GM19023 (cell line): ENCODE measurements around the gene VRK1.

ENCODE experiments used
- ATAC-seq: cut with Tn5 transposase; IDR thresholded peaks from one replicate; pipeline ENCODE4 v1.9.1; 2021; ENCODE audit warnings: mild to moderate bottlenecking, moderate library complexity; ENCODE audit not compliant: unreplicated experiment

The VRK1 gene

GRCh38 chr14:96790706-96791105 is 6.5 kb upstream of the VRK1 start:
- ATAC-seq: no peak

- no peak for ATAC-seq
Measured at GRCh38 chr14:96792003-96792402, 5.2 kb upstream of the VRK1 start.

GRCh38 chr14:96792591-96792990 is 4.6 kb upstream of the VRK1 start:
- no peak for ATAC-seq

- ATAC-seq: no peak
Measured at GRCh38 chr14:96793547-96793946, 3.6 kb upstream of the VRK1 start.

DNA sequence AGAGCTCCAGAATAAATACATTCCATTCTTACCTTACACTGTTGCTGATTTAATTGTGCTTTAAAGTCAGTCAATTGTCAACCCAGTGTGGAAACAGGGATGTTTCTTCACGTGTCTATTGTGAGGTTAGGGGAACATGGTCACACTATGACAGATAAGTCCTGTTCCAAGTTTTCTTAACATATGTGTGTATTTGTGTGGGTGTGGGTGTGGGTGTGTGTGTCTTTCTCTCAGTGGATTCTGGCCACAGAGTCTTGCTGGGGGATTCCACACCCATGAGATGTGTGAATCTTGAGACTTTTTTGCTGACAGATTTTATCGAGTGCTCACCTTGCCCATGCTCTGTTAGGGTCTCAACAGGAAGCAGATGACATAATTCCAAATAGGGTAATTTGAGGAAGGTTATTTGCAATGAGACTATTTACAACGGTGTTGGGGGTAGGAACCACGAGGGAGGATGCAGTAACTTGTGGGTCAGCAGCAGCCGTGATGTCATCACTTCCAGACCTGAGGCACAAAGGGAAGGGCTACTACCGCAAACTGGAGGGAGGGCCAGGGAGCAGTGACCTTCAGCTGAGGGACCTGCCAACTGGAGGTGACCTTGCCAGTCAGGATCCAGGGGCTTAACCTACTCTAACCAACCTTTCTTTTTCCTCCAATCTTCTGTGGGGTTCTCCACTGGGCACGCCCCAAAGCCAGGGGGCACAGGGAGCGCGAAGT is 1.9 kb upstream of the VRK1 start:
- ATAC-seq: no peak

- peak; percentile 39 for ATAC-seq
Measured at GRCh38 chr14:96797582-96798349, 584 bp downstream of the VRK1 start.

DNA sequence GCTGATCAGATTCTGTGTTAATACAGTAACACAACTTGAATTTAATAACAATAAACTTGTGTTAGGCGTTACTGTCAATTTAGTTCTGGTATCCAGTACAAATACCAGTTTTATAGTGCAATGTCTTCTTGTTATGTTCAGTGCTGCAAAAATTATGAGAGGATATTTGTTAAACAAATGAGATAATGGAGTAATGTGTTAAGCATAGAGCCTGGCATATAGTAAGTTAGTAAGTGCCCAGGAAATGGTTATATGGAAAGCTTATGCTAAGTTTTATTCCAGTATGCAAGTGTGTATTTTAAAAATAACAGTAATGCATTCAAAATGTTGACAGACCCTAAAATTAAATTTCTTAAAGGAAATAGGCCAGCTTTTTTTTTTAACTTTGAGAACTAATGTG is 1.8 kb downstream of the VRK1 start:
- ATAC-seq: no peak

DNA sequence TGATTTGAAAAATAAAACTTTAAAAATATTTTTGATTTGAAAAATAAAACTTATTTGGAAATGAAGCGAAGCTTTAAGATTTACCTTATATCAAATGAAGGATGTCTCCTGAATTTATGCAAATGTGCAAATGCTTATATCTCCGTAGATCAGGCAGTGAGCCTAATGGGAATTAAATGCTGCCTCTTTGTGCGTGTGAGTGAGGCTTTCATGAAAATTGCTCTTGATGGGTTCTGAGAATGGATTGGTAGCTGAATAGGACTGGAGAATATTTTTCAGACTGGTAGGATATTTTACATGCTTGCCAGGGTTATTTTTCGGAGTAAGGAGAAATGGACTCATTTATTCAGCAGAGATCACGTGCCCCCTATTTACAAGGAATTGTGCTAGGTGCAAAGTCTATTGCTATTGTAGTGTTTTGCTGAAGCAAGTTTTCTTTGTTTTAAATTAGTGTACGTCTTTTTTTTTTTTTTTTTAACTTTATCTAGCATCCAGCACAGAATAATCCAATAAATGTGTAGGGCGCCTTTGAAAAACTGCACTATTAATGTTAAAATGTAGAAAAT is 2.4 kb downstream of the VRK1 start:
- ATAC-seq: no peak

DNA sequence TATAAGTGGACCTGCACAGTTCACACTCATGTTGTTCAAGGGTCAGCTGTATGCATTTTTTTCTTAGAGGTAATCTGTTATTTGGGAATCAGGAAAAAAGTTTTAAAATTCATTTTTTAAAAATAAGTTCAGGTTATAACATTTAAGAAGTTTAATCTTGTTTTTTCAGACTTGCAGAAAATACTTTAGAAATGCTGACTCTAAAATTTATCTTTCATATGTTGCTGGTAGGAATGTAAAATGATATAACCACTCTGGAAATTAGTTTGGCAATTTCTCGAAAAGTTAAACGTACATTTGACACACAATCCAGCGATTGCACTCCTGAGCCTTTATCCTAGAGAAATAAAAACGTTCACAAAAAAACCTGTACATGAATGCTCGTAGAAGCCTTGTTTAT is 4.7 kb downstream of the VRK1 start:
- no peak for ATAC-seq

DNA sequence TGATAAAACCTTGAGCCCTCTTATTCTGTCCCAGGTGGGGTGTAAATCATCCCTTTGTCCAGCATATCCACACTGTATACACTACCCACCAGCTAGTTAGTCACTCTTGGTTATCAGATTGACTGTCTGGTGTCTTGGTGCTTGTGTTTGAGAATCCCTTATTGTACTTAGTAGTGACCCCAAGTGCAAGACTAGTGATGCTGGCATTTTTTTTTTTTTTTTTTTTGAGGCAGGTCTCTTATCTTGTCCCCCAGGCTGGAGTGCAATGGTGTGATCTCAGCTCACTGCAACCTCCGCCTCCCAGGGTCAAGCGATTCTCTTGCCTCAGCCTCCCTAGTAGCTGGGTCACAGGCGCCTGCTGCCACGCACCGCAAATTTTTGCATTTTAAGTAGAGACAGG is 5.8 kb downstream of the VRK1 start:
- ATAC-seq: no peak

- ATAC-seq: no peak
Measured at GRCh38 chr14:96803958-96804357, 6.8 kb downstream of the VRK1 start.

GRCh38 chr14:96804895-96805294 is 7.7 kb downstream of the VRK1 start:
- no peak for ATAC-seq

DNA sequence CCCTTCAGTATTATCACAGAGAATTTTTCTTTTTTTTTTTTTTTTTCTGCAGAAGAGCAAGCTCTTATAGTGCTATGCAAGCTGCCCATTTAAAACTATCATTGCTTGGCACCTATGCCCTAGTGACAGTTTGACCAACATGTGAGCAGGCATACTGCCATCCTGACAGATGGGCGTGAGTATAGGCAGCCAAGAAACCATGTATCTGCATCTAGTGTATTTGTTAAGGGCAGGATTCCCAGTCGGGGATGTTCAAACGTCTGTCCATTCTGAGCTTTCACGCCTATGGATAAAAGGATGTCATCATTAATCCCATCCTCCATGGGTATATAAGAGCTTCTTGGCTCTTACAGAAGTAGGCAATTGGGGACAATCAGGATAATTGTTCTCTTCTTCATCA is 8.8 kb downstream of the VRK1 start:
- no peak for ATAC-seq

- no peak for ATAC-seq
Measured at GRCh38 chr14:96806836-96807235, 9.7 kb downstream of the VRK1 start.

DNA sequence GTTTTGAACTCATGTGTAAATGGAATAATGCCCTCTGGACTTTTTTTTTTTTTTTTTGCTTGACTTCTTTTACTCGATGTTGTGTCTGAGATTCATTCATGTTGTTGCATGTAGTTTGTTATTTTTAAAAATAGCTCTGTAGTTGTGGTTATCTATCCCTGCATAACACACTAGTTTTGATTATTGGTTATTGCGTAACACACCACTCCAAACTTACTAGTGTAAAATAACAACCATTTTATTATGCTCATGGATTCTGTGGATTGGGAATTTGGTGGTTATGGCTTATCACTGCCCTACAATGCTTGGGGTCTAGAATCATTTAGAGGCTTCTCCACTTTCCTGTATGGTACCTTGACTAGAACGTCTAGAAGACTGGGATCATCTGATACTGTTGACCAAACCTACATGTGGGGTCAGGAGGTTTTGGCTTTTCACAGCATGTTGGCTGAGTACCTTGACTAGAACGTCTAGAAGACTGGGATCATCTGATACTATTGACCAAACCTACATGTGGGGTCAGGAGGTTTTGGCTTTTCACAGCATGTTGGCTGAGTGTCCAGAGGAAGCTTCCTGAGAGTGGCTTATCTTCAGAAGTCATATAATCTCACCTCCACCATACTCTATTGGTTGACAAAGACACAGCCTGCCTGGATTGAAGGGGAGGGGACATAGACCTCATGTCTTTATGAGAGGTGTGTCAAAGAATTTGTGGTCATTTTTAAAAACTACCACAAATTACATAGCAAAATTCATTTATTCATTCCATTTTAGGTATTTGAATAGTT is 11.6 kb downstream of the VRK1 start:
- no peak for ATAC-seq

DNA sequence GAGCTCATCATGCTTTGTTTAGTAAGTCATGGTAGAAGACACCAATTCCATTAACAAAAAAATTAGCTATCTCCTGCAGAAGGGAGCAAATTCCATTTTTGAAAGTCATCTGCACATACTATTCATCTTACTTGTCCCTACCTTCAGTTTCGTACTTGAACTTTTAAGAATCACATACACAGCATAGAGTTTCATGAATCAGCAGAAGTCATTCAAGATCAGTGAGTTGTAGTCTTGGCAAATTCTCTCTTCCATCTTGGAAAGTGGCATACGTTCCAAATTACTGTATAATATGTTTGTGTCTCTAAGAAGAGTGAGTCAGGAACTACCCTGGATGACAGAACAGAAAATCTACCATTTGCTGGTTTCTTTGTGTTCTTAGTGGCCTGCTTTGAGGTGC is 14.1 kb downstream of the VRK1 start:
- no peak for ATAC-seq

- ATAC-seq: no peak
Measured at GRCh38 chr14:96811985-96812667, 14.9 kb downstream of the VRK1 start.

- ATAC-seq: no peak
Measured at GRCh38 chr14:96816281-96816680, 19.1 kb downstream of the VRK1 start.

DNA sequence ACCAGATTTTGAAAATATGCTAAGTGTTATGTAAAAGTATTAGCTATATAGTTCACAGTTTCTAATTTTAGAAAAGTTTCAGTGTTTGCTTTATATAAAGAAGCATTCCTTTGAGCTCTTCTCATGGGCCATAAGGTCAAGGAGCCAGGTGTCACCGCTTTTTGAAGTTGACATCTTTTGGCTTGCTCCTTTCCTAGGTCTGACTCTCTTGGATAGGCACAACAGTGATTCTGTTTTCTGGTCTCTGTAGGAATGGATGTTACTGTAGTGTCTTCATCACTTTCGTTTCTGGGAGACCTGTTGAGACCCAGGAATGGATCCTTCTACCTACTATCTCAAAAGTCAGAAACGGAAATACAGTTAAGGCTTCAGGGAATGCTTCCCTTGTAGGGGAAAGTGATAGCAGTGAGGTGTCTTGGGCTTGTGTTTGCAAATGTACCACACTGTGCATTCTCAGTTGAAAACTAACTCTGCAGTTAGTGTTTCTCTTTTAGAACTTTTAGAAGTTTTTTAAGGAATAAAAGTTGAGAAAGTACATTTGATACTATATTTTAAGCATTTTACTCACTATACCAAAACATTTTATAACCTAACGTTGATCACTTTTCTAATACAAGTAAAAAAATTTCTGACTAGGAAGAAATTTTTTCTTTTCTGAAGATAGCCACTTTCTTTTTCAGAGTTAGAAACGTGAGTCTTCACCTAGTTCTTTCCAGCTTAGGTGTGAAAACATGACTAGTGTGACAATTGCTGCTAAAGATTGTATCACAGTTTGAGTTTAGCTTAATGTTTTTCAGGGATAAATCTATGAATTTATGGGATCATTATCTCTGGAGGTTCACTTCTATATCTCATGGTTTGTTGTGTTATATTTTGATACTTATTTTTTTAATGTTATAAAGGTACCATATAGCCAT is 20.8 kb downstream of the VRK1 start:
- no peak for ATAC-seq

GRCh38 chr14:96821501-96821900 is 24.3 kb downstream of the VRK1 start:
- ATAC-seq: no peak
